ENCODE measurements around the gene DZIP1. TPM values are rescaled to one million over a fixed set of nuclear protein-coding genes. Genes with fewer than 3 reads are reported as not detected.

DZIP1 gene
- total RNA-seq, 1 experiment from 2014 or later = 0.17 TPM

DNA sequence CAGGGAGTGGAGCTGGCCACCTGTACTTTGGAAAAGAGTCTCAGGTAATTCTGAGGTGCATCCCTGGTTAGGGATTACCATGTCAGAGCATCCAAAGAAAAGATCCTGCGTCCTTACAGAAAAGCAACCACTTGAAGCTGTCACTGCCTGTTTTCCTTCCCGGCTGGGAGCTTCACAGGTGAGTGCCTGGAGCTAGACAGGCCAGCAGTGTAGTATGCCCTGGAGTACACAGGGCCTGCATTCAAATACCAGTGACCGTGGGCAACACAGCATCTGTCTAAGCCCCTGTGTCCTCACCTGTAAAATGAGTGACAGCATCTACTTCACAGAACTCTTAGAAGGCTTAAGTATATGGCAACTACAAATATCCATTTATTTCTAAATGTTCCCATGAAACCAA, 29.0 kb downstream of the DZIP1 start:
- 0 out of 4 replicates have a peak, but pooled peaks cover 2 to 3% of the 10 kb centered on the region in 2 experiments for H3K4me1 ChIP-seq (ENCODE audit: control insufficient read depth in 1 of 2, insufficient read depth in 2 of 2, low read length in 2 of 2)
- DNase-seq (ENCODE audit: low read depth, low spot score) = no peak
- H3K36me3 ChIP-seq (ENCODE audit: control insufficient read depth in 1 of 2, insufficient read depth in 2 of 2, low read length in 2 of 2) = no peaks in the 10 kb centered on the region
- RAD21 ChIA-PET (ENCODE audit: low non-redundant PET in 1 of 2, low total read pairs in 2 of 2, uncharacterized antibody in 2 of 2, unreplicated experiment in 2 of 2) = no interaction called here
- H3K27me3 ChIP-seq (ENCODE audit: insufficient read depth, low read length) = no peaks in the 10 kb centered on the region
- intact Hi-C loops (cut with micrococcal nuclease) = no loop called here
- H3K27ac ChIP-seq (ENCODE audit: low read depth, low read length) = no peak overlapping the region
- POLR2A ChIA-PET = no interaction called here
- no peaks in the 10 kb centered on the region for H4K20me1 ChIP-seq (ENCODE audit: insufficient read depth)
- no peaks in the 10 kb centered on the region for H3K79me2 ChIP-seq (ENCODE audit: insufficient read depth, low read length)
- no peak overlapping the region for H3K9ac ChIP-seq (ENCODE audit: low read length)
- H3K4me2 ChIP-seq (ENCODE audit: low read length) = no peak overlapping the region
- H3K4me3 ChIP-seq (replicated peaks in 1 of 2; ENCODE audit: low read depth in 1 of 2, low read length in 2 of 2) = no peak overlapping the region
- no peaks in the 10 kb centered on the region for H3K9me2 ChIP-seq (ENCODE audit: insufficient read depth)
- CTCF ChIA-PET = no interaction called here
- ATAC-seq = no peak
- TF ChIP-seq ZBTB33 (IDR thresholded peaks at IDR 0.05; ENCODE audit: extremely low read depth, insufficient replicate concordance, low read length) (no peak), TCF7L2 (IDR thresholded peaks at IDR 0.05; ENCODE audit: borderline replicate concordance, extremely low read depth, insufficient read depth, insufficient read length) (no peak), YY1 (IDR thresholded peaks at IDR 0.05; ENCODE audit: extremely low read depth, insufficient replicate concordance, low read depth, low read length) (no peak), EGR1 (IDR thresholded peaks at IDR 0.05; ENCODE audit: low read depth) (no peak), EZH2 (IDR thresholded peaks at IDR 0.05) (no peak), ELF1 (IDR thresholded peaks at IDR 0.05; ENCODE audit: borderline replicate concordance, low read depth) (no peak)
- TF ChIP-seq, protein P1, sequence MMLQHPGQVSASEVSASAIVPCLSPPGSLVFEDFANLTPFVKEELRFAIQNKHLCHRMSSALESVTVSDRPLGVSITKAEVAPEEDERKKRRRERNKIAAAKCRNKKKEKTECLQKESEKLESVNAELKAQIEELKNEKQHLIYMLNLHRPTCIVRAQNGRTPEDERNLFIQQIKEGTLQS (IDR thresholded peaks at IDR 0.05) = no peak
- no peaks in the 10 kb centered on the region for H3K9me3 ChIP-seq (ENCODE audit: control insufficient read depth in 1 of 2, insufficient read depth in 1 of 2, low read depth in 1 of 2, low read length in 2 of 2)
- no peak overlapping the region for H2AFZ ChIP-seq (ENCODE audit: low read depth, low read length, poor library complexity, severe bottlenecking)
- no TSS peak for BruUV-seq (replicated peaks)

Data from HCT116 (cell line).